ENCODE results near the gene CPTP.
A peak's percentile ranks its signal among the peaks of the same experiment; 100 is the strongest.

Gene CPTP

DNA sequence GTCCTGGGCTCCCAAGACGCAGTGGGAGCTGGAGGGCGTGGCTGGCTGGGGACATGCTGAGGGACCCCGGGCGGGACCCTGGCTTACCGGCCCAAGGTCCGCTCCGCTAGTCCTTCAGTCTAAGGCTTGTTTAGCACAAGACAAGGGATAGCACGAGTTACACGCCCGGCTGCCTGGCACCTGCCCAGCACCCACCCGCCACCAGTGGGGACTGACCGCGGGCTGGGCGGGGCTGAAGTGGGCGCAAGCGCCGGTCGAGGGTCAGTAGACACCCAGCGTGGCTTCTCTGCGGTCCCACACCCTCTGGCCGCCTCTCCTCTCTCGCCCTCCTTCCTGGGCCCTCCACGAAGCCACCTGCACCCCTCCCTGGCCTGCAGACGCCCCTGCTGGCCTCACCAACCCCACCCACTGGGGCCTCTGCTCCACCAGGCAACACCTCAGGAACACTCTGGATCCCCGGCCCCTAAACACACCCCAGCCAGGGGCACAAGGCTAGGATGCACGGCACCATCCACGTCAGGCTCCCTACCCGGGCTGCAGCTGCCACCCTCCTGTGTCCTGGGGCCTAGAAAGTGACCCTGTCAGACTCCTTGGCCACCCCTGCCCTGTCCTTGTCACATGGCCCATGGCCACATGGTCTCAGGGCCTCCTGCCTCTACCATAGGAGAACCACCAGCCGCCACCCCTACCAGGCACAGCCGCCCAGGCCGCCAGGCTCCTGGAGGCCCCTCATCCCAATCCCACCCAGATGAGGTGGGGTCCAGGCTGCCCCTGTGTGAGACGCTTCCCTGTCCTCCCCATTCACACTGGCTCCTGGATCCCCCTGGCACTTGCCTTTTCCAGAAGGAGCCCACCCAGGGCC lies 12.6 kb downstream of the CPTP start:
- DNase-seq: no peak

DNA sequence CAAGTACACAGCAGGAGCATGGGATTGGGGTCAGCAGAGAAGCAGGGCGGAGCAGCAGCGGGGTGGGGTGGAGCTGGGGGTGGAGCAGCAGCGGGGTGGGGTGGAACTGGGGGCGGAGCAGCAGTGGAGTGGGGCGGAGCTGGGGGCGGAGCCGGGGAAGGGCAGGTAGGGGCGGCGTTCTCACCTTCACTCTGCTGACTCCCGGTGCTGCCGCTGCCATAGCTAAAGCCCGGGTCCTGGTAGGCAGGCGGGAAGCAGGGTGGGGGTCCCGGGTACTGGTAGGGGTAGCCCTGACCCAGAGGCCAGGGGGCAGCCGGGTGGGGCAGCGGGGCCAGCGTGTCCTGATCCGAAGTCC lies 13.2 kb downstream of the CPTP start:
- no peak for DNase-seq

DNA sequence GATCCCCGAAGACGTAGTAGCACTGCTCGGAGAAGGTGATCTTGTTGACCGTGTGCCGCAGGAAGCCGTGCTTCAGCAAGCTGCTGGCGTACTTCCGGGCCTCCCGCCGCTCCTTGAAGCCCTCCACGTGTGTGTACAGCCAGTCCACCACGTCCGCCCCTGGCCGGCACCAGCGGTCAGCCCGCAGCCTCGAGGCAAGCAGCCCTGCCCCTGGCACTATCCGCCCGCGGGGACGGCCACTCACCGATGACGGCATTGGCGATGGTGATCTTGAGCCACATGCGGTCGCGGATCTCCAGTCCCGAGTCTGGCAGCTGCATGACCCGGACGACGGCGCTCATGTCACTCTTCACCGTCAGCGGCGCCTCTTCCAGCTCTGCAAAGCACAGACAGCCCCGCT lies 13.7 kb downstream of the CPTP start:
- no peak for DNase-seq

DNA sequence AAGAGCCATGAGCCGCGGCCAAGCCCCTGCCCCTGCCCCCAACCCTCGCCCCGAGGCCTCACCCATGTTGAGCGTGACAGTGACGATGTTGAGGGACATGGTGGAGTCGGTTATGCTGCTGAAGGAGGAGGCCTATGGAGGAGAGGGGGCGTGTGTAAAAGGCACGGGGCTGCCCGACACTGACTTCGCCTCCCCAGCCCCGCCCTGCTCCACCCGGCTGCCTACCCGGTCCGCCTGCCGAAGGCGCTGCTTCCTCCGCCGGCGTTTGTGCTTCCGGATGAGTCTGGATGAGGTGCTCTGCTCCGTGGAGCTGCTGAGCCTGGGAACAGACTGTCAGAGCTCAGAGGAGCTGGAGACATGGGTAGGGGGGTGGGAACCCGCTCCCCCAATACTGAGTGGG lies 15.6 kb downstream of the CPTP start:
- no peak for DNase-seq

DNA sequence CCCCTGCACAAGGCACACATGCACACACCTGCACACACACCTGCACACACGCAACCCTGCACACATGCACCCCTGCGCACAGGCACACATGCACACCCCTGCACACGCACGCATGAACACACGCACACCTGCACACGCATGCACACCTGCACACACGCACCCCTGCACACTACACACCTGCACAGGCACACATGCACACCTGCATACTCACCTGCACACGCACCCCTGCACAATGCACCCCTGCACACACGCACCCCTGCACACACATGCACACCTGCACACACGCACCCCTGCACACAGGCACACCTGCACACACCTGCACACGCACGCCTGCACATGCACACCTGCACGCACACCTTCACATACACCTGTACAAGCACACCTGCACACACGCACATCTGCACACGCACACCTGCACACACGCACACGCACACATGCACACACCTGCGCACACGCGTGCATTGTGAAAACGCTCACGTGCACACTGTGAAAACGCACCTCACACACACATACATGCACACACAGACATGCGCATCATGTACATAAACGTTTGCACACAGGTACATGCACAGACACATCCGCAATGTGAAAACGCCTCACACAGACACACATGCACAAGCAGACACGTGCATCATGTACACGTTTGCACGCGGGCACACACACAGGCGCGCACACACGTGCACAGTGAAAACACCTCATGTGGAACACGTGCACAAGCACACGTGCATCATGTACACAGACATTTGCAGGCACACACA lies 16.4 kb downstream of the CPTP start:
- DNase-seq: no peak

DNA sequence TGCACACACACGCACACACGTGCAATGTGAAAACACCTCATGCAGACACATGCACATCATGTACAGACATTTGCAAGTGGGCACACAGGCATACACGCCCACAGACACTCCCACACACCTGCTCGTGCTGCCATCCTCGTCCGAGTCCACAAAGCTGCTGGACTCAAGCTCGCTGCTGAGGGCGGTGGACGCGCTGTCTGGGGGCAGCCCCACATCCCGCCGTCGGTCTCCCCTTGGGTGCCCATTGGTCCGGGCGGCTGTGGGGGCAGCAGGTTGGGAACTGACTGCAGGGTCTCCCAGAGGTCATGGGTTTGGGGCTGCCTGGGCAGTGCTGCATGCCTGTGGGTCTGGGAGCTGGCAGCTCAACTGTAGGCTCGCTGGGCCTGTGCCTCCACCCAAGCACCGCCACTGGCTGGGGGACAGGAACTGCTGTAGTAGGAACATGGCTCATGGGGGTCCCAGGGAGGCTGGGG lies 17.0 kb downstream of the CPTP start:
- DNase-seq: no peak

DNA sequence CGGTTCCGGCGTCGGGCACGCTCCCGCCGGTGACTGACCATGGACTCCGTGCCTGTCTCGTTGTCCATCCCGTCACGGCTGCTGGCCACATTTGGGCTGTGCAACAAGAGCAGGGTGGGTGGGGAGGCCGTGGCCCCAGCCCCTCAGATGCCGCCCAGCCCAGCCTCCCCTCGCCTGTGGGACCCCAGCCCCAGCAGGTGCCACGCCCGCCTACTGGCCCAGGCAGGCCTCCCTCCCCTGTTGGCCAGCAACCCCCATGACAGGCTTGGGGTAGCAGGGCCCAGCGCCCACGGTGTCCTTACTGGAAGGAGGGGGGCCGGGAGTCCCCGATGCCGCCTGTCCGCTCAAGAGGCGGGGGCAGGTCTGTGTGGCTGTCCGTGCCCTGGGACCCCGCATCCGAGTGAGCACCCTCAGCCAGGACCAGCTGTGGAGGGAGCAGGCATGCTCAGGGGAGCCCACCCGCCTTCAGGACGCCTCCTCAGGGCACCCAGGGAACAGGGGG lies 17.5 kb downstream of the CPTP start:
- DNase-seq: no peak

DNA sequence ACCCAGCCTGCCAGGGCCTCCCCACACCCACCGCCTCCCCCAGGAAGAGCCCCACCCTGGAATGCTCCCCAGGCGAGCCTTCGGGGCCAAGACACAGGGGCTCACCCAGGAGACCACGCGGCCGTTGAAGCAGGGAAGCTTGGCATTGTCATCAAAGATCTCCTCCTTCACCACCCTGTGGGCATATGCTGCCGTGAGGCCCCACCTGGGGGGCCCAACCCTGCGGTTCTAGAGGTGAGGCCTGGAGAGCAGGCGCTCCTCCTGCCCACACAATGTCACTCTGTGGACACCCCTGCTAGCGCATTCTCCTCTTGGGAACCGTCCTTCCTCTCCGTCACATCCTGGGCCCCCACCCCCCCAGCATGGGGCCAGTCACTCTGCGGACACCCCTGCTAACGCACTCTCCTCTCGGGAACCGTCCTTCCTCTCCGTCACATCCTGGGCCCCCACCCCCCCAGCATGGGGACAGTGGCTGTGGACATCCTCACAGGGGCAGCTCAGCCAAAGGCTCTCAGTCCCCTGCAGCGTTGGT lies 18.0 kb downstream of the CPTP start:
- no peak for DNase-seq

DNA sequence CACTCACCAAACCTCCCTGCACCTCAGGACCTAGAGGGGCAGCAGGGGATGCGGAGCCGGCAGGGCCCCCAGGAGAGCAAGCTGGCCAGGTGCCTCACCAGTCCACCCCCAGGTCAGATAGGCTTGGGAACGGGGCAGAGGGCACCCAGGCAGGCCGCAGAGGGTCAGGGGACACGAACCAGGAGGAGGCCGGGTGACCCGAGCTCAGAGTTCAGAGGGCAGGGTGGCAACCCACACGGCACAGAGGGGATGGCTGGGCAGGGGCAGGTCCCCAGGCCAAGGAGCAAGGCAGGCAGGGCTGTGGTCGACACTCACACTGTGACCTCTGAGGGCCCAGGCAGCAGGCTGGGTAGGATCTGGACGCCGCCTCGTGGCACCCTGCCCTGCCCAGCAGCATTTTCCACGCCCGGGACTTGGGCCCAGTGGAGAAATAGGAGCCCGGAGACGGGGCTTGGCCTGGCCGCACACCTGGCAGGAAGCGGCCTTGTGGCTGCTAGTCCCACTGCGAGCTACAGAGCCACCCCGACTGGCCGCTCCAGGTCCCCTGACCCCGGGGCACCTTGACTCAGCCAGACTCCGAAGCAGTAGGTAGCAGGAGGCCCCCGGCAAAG lies 19.3 kb downstream of the CPTP start:
- no peak for DNase-seq

DNA sequence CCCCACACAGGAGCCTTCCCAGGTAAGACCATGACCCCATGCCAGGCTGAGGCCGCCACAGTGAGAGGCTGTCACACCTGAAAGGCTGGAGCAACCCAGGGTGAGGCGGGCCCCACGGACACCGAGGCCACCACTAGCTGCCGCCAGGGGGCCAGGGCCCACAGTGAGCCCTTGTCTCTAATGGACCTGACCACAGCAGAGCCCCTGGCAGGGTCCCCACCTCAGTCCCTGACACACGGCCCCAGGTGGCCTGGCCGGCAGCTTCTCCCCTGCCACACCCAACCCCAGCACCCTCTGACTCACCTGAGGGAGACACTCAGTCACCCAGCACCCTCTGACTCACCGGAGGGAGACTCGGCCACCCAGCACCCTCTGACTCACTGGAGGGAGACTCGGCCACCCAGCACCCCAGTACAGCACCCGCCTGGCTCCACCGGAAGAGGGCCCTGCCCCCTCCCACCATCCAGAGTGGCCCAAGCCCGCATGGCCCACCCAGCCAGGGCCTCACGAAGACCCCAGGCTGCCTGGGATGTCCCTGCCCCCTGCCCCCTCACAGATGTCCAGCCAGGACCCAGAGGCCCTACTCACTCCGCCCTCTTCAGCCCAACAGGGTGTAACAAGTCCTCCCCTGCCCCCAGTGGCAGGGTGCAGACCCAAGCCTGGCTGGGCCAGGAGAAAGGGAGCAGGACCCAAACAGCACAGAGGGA lies 20.2 kb downstream of the CPTP start:
- DNase-seq: no peak

DNA sequence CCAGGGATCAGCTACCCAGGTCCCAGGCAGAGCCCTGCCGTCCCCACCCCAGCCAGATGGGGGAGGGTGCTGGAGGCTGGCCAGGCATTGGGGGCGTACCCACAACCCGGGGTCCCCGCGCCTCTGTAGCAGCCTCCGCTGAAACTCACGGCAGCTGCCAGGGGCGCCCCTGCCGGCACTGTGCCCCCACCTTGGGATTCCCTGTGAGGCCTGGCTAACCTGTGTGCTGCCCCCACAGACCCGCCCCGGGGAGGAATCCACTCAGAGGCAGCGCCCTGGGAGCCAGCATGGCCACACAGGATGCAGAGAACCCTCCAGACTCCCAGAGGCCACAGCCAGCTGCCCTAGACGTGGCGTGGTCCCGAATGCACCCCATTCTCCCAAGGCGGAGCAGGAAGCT lies 20.8 kb downstream of the CPTP start:
- DNase-seq: no peak

DNA sequence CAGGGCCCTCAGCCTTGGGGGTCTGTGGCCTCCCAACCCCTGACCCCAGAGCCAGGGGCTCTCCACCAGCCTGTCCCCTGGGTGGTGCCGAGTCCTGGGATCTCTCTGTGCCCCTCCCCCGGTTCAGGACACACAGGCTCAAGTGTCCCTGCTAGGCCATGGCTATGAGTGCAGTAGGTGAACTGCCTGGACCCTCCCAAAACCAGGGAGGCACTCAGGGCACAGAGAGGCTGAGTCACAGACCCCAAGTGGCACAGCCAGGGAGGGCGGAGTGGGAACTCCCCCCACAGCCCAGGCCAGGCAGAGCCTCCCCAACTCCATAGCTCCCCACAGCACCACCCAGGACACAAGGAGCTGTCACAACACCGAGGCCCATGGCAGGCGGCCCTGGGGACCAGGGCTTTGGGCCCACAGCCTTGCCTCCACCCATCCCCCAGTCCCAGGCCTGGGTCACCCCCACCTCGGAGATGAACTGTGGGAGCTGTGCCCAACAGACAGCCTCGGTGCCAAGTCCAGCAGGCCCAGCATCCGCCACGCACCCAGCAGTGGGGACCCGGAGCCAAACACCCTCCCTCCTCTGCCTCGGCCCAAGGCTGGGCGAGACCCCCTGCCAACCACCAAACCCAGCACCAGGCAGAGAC lies 21.4 kb downstream of the CPTP start:
- DNase-seq: no peak

DNA sequence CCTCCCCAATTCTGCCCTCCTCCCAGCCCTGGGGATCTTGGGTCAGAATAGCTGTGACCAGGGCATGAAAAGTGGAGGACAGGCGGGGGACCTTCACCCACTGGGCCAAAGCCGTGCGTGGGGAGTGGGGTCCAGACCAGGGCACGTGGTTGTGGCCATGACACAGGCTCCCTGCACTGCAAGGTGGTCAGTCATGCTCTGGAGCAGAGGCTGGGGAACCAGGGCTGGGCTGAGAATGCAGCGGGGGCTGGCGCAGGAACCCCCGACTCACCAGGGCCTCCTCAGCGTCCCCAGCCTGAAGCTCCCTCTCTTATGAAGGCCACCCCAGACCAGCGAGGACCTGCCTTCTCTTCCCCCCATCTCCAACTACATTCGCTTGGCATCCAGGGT lies 21.9 kb downstream of the CPTP start:
- DNase-seq: no peak

DNA sequence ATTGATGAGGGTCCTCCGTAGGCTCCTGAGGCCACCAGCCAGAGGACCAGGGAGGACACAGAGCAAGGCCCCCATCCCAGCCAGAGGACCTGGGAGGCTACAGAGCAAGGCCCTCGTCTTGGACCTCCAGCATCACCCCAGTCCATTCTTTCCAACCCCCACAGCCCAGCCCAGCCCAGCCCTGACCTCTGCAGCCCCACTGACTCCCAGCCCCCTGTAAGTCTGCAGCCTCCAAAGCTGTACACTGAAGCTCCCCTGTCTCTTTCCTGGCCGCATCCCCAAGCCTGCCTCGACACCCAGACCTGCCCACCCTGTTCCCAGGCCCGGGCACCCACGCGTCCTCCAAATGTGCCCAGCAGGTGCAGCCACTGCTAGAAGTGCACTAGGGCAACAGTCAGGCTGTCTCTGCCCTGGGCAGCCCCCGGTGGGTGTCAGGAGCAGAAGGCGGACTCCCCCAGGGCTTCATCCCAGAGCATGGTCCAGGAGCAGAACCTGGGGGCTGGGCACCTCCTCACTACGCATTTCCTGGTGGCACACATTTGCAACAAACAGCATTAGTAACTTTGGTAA lies 22.5 kb downstream of the CPTP start:
- no peak for DNase-seq

DNA sequence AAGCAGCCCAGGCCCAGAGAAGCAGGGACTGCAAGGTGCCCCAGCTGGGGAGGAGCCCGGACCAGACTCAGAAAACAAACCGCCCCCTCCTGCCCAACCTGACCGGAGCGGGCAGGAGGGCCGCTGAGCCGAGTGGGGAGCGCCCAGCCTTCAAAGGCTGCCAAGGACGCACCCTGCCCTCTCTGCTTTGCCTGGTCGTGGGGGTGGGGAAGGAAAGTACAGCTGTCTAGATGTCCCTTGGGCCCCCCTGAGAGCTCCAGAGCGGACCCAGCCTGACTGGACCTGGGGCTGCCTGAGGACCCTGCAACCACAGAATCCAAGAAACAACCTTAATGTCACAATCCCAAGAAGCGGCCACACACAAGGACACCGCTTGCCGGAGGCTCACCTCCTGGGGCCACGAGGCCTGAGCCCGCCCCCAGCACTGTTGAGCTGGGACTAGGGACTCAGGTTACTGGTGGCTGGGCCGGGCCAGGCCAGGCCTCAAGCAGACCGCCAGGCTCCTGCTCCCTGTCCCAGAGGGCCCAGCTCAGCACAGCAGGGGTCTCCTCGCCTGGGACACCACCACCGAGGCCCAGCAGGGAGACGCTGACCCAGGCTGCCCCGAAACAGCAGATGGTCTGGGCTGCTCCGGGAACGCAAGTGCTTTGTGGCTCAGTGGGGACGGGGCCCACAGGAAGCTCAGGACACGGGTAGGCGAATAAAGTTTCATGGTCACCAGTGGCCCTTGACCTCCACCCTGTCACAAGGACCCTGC lies 23.2 kb downstream of the CPTP start:
- no peak for DNase-seq

DNA sequence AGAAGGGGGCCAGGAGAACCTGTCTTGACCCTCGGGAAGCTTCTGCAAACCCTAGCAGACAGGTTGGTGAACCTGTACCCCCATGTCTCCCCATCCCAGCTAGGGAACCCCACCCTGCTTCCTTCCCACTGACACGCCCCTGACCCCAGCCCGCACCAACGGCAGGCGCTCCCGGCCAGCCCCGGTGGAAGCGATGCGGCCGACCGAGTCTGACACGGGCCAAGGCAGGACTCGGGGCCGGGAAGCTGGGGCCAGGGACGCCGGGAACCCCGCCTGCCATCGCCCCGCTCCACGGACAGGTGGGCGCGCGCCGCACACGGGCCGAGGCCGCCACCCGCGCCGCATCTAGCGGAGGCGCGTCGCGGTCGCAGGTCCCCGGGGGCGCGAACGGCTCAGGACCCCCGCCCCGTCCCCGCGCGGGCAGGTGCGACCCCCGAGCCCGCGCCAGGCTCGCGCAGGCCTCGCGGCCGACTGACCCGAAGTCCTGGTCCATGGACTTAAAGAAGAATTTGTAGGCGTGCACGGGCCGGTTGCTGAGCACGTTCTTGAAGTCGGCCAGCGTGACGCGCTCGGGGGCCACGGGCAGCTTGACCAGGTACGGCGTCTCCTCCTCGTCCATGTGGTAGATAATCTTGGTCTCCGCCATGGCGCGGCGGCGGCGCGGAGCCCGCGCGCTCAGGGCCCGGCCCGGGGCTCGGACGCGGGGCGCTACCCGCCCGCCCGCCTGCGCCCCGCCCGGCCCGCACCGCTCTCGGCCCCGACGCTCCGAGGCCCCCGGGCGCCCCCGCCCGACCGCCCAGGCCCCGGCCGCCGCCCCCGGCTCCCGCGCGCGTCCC lies 24.0 kb downstream of the CPTP start:
- no peak for DNase-seq

DNA sequence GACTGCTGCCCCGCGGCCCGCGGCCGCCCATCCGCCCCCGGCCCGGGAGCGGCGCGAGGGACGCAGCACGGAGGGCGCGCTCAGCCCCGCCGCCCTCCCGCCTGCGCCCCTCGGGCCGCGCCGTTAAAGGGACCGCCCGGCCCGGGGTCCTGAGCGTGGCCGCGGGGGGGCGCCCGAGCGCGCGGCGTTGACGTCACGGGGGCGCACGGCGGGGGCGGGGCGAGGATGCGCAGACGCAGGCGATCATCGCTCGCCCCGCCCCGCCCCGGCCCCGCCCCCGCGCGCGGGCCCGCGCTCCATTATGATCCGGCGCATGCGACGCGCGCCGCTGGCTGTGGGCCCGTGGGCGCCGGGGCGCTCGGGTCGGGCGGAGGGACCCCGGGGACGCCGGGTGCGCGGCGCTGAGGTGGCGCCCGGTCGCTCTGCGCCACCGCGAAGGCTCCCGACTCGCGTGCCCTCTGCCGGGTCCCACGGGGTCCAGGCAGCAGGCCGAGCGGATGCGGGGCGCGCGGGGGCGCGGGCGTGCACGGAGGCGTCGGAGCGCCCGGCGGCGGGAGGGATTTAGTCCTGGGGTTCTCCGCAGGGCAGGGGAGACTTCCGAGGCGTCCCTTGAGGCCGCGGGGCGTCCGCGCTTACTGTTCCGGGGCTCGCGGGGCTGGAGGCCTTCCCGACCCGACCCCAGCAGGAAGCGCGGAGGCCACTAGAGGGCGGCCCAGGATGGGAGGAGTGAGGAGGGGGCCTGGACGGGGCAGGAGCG lies 24.8 kb downstream of the CPTP start, which contains the start of gene DVL1:
TSS of gene DVL1 (minus strand) at position 163 of the 757 bp plus-strand sequence. CDS start 353 bp downstream, outside the sequence.
- peak; percentile 52 for DNase-seq

DNA sequence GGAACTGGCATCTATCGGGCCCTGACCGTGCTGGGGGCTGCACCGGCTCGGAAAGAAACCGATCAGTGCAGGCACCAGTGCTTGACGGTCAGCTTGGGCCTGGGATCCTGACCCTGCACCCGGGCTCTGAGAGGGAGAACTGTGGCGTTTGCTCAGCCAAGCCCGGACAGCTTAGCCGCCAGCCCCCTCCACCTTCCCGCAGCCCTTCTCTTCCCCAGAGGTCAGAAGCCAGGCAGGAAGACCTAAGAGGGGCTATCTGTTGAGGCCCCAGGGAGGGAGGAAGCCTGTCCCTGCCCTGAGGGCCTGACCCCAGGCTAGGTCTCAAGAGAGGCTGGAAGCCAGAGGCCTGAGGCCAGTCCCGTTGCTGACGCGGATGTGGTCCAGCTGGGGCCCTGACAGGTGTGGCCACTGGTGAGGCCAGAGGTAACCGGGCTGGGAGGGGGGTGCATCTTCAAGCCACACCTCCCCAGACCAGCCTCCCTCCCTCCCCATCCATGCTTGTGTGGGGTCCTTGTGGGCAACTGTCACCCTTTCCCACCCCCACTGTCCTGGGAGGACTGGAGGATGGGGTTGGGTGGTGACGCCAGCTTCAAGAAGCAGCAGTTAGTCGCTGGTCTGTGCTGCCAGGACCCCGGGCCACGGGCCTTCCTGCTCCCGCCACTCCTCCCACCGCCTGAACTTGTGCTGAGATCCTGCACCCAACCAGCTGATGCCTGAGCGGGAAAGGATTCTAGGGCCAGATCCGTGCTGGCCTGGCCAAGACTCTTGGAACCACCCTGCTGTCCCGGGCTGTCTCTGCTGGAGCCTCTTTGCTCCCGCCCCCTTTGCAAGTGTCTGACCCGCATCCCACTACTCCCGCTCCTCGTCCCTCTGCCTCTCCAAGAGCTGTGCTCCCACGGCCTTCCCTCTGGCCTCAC lies 27.2 kb downstream of the CPTP start:
- DNase-seq: no peak

Measured in NCI-H1436 (cell line).